Right ventricle myocardium inferior (tissue), 1 donor: ENCODE data around the gene EDEM3. TPM values are rescaled to one million over a fixed set of nuclear protein-coding genes. Genes with fewer than 3 reads are reported as not detected.
"Not testable (repeated sequence)": the region's sequence is repeated elsewhere in the genome, so short reads cannot be mapped to it uniquely, and the experiment has no call there.

Experiments used
- ATAC-seq: fragments of 200-7000 bp; cut with Tn5 transposase; one replicate; pipeline ENCODE4 v1.9.1; 2020; ENCODE audit warnings: mild to moderate bottlenecking, moderate library complexity
- DNase-seq: peaks from one replicate; pipeline ENCODE4 v3.0.0; 2021; ENCODE audit errors: missing footprints
- intact Hi-C: fragments of 100-400 bp; cut with DNase I; formaldehyde crosslinking; loops from one replicate; pipeline ENCODE4 v1.11.0; 2022
- total RNA-seq: library from RNA; stranded (reverse); fragmentation: NEBNext Ultra II Directional; extraction: Animal tissue kit (Norgen Biotek cat#: 25700); gene quantifications from one replicate; pipeline ENCODE4 v1.2.1, GENCODE V29; 2021
- donor health status: DM: no; HTN: yes; CAD: no; lungs with severe emphysema.

EDEM3 gene
- total RNA-seq, 1 donor from 2014 or later: 15.3 TPM

DNA sequence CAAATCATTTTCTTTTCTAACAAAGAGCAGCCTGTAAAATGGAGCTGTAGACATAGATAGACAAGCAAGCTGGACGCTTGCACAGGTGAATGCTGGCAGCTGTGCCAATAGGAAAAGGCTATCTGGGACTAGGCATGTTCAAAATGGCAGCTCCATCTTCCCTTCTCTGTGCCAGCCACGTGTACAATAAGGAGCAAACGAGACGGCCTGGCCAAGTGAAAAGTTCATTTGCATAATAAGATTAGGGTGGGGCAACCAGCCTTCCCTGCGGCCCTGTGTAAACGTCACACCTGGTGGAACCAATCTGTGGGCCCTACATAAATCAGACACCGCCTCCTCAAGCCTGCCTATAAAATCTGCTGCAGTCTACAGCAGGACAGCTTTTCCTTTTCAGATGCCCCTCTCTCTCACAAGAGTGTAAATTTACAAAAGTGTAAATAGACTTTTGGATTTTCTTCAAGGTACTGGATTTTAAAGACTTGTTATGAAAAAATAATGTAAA, 16.6 kb upstream of the EDEM3 start:
- intact Hi-C loops: no loop called here
- ATAC-seq: no peak
- DNase-seq: no peak

DNA sequence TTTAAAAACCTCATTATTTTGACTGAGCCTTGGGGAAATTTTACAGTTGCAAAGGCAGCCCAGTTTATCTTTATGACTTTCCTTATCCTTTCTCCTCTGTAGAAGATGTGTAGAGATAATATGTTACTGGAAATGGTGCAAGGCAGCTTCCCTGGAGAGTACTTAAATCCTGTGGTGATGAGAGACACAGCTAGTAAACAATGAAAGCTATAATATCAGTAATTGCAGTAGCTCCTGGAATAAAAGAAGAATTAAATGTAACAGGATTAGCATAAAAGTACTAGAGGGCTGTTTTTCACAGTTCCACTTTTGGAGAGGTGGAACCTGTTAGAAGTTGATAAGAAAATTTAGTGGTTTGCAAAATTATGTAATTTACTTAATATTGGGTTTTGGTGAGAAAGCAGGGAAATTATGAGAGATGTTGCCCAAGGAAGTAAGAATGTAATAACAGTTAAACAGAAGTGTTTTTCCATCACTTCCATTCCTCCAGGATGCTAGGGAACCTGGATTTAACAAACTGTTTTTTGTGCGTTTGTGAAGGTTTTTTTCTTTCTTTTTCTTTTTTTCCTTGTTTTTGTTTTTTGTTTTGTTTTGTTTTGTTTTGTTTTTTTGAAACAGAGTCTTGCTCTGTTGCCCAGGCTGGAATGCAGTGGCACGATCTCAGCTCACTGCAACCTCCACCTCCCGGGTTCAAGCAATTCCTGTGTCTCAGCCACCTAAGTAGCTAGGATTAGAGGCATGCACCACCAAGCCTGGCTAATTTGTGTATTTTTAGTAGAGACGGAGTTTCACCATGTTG, 15.7 kb upstream of the EDEM3 start:
- intact Hi-C loops: no loop called here
- DNase-seq (no peak), ATAC-seq (no peak)

DNA sequence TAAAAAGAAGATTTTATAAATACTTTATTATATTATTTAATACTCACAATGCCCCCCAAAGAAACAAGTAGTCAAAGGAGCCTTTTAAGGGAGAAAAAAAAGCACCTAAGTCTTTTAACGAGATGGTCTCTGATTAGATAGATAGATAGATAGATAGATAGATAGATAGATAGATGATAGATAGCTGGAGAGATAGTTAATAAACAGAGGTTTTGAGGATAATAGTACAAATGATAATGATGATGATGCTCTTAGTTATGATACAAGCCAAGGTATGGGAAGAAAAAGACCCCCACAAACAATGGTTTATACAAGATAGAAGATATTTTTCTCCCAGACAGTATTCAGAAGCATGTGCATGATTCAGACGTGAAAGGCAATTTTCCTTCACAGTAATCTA, 14.6 kb upstream of the EDEM3 start:
- intact Hi-C loops: no loop called here
- ATAC-seq (no peak), DNase-seq (no peak)

DNA sequence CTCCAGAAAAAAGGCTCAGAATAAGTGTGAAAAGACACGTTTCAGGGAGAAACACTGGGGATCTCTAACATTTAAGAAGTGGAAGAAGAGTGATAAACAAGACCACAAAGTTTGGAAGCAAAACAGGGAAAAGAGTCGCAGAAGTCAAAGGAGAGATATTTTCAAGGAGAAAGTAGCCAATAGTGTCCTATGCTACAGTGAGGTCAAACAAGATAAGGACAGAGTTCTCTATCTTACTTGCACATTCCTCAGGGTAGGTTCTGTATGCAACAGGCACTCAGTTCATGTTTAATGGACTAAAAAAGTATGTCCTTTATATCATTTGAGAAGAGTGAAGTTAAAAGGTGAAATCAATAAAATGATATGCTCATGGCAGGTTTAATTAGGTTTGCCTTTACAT, 13.8 kb upstream of the EDEM3 start:
- intact Hi-C loops: no loop called here
- DNase-seq: no peak
- ATAC-seq: no peak

DNA sequence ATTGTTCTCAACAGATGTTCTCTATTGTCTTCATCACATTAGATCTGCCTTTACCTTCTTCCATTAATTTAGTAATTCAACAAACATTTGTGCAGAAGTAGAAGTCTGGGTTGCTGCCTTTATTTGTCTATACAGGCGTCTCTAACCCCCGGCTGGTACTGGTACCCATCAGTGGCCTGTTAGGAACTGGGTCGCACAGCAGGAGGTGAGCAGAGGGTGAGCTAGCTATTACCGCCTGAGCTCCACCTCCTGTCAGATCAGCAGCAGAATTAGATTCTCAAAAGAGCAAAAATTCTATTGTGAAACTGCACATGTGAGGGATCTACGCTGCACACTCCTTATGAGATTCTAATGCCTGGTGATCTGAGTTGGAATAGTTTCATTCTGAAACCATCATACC, 12.9 kb upstream of the EDEM3 start:
- ATAC-seq (no peak), DNase-seq (no peak)
- intact Hi-C loops: no loop called here

DNA sequence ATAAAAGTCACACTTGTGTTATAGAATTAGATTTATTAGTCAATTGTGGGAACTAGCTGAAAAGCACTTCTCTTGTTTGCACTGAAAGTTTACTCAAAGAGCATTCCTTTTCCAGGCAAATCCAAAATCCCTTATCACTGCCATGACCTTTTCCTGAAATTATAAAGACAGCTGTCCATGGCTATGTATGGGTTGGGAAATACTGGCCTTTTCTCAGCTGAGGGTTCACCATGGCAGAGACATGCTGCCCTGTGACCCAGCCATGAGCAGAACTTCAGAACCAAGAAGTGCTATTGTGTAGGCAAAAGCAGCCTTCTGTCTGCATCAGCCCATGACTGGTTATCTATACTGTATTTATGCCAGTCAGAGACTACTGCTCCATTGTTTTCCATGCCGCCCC, 9.8 kb upstream of the EDEM3 start:
- intact Hi-C loops: no loop called here
- ATAC-seq (no peak), DNase-seq (no peak)

DNA sequence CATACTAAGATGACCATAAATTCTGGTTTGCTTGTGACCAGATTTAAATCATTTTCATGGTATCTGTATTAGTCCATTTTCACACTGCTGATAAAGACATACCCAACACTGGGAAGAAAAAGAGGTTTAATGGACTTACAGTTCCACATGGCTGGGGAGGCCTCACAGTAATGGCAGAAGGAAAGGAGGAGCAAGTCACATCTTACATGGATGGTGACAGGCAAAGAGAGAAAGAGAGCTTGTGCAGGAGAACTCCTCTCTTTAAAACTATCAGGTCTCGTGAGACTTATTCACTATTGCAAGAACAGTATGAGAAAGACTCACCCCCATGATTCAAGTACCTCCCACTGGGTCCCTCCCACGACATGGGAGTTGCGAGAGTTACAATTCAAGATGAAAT, 8.9 kb upstream of the EDEM3 start:
- intact Hi-C loops, ATAC-seq, DNase-seq: not testable (repeated sequence)

DNA sequence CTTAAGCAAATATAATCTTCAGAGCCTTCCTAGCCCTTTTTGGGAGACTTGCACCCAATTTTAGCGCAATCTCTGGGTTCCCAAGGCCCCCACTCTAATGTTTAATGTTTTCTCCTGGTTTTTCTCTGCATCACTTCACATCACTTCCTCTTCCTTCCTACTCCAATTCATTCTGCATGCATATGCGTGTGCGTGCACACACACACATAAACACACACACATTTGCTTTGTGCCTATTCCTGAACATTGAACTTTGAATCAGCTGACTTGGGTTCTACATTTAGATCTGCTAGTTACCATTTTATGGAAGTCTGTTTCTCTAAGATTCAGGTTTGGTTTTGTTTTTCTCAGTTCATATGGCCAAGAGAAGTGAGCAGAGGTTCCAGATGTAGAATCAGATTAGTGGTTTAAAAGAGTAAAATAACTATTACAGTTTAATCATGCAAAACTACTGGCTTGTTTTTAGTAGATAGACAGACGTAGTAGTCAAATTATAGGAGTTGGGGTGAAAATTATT, 7.4 kb upstream of the EDEM3 start:
- intact Hi-C loops: no loop called here
- ATAC-seq: no peak
- no peak for DNase-seq

DNA sequence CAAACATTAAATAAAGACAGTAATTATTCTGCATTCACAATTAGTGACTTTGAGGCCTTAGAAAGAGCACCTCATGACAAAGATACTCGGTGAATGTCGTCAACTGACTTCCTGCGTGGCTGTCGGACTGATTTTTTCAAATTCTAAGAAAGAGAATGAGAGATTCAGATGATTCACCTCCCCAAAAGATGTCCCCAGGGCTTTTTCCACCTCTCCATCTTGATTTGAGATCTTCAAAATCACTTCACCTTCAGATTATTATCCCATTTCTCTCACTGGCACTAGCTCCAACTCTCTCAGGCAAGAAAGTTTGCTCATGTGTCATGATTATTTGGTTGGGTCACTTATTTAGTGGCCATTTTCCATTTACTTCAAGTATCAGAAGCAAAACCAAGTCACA, 5.0 kb upstream of the EDEM3 start:
- ATAC-seq: no peak
- no peak for DNase-seq
- intact Hi-C loops: loop anchor here (5.0 kb wide), 1 partner anchor 398 kb away; the partner anchor contains the start of genes SWT1 and TRMT1L

DNA sequence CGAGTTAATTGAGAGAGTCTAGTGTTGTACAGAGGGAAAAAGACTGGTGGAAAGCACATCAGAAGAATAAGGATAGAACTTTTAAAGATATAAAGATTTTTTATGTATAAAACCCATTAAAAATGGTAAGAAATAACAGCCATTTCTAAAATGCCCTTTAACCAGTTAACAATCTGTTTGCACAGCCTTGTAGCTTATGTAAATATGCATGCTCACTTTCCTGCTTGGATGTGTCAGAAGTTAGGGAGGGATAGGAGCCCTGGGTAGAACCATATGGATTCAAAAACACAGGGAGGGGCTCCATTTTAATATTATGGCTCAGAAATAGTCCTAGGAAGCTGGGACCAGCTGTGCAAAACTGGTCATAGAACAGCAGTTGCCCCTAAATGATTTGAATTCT, 4.5 kb upstream of the EDEM3 start:
- intact Hi-C loops: loop anchor here (5.0 kb wide), 1 partner anchor 398 kb away; the partner anchor contains the start of genes SWT1 and TRMT1L
- ATAC-seq (no peak), DNase-seq (no peak)

DNA sequence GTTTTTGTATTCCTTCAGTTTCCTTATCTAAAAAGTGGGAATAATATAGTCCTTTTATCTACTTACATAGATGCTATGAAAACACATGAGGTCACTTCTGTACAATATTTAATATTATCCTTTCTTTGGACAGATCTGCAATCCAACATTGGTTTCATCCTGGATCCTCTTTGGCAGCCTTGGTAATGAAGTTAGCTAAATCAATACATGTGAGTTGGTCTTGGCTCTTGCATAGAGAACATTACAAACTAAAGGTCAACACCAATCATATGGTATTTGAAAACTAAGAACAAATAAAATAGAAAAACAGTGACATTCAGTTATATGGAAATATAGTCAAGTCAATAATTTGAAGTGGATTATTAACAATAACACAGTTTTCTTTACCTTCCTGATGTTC, 3.2 kb upstream of the EDEM3 start:
- DNase-seq (no peak), ATAC-seq (no peak)
- intact Hi-C loops: loop anchor here (5.0 kb wide), 1 partner anchor 399 kb away; the partner anchor contains the start of genes SWT1 and TRMT1L

DNA sequence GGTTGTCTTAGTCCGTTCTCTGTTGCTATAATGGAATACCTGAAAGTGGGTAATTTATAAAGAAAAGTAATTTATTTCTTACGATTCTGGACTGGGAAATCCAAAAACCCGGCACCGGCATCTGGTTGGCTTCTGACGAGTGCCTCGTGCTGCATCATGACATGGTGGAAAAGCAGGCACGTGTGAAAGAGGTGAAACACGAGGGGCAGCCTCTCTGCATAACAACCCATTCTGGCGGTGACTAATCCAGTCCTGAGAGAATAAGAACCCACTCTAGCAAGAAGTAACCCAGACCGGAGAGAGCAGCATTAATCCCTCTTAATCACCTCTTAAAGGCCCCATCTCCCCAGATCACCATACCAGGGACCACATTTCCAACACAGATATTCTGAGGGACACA, 2.7 kb upstream of the EDEM3 start:
- DNase-seq: no peak
- intact Hi-C loops: loop anchor here (5.0 kb wide), 1 partner anchor 400 kb away; the partner anchor contains the start of genes SWT1 and TRMT1L
- no peak for ATAC-seq

DNA sequence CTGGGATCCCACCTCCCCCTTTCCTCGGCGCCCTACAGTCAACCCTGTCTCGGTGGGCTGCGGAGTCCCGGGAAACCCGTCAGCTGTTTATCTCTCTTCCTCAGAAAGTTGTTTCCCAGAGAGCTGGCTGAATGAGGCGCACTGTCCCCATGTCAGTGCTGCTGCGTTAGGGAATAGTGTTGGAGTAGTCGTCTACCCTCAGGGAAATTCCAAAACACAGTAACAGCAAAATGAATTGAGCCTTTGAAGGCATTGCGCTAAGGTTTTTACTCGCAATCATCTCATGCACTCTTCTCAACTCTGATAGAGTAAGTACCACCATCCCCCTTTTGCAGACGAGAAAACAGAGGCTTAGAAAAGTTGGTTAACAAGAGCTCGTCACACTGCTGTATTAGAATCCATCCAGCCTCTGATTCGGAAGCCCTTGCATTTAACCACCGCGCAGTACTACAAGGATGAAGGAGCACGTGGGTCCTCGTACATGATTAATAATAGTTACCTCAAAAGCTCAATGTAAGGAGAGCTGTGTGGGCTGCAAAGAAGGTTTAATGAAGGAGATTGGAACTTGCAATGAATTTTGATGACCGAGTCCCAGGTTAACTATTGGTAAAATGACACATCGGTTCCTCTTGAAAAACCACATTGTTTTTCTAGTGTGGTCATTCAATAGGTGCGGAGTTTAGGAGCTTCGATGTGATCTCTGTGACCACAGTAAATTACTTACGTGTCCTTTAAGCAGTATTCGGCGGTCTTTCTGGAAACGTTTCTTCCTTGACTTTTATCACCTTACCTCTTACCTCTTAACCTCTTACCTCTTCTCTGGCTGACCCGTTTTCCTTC, 788 bp upstream of the EDEM3 start:
- intact Hi-C loops: loop anchor here (5.0 kb wide), 1 partner anchor 402 kb away; the partner anchor contains the start of genes SWT1 and TRMT1L
- ATAC-seq: no peak

DNA sequence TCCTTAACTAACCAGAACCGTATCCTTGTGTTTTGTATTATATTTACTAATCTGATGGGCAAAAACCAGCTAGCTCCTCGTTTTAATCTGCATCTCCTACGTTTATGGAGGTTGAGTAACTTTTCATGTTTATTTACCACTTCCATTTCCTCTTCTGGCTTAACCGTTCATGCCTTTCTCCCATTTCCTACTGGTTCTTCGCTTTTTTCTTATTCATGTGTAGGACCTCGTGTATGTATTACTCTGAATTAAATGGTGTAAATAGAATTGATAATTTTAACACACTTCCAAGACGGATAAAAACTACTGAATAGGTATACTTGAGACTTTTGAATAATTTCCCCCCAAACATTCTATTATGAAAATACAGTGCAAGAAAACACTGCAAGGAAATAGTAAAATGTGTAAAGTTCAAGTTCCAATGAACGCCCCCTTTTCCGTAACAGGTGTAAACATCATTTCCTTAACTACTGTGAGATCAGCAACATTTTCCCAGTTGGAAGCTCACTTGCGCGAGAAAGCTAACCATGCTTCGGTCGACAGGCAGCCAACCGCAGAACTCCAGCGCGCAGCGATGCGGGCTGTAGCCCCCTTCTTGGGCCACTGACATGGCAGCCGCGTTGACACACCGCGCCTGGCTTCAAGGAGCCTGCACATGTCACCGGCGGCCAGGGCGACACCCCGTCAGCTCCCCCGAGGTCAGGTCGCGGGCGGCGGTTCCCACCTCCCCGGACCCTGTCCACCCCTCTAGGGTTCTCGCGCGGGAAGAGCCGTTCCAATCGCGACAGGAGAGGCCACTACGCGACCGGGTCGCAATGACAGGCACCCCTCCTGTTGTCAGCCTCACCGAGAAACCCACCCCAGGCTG, 816 bp downstream of the EDEM3 start:
- ATAC-seq: peak; percentile 1
- peak; percentile 82 for DNase-seq
- intact Hi-C loops: no loop called here

More for the DNA sequence above, 788 bp upstream of the EDEM3 start:
- no peak for DNase-seq

DNA sequence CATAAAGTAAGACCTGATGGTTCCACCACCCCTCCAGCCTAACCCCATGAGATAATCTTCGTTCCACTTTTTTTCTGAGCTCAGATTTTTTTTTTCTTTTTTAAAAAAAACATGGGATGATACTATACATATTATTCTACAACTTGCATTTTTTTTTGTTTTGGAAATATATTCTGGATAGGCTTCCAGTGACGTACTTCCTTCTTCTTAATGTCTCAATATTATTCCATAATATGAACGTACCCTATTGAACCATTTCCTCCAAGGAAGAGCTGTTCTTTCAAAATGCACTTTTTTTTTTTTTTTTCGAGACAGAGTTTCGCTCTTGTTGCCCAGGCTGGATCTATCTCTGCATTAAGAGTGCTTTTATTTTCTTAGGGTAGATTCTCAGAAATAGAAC, 1.5 kb downstream of the EDEM3 start:
- DNase-seq: no peak
- no peak for ATAC-seq
- intact Hi-C loops: no loop called here

DNA sequence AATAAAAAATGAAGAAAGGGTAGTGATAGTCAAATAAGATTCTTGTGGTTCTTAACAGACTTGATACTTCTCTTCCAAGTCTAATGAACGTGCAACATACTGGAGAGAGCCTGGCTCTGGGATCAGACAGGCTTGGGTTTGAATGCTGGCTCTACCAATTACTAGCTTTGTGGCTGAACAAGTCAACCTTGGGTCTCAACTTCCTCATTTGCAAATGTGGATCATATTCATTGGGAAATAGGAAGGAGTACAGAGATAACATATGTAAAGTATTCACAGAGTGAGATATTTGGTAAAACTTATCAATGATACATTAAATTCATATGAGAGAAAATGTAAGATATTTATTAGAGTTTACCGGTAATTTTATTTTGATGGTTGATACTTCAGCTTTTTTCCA, 2.0 kb downstream of the EDEM3 start:
- ATAC-seq (no peak), DNase-seq (no peak)
- intact Hi-C loops: no loop called here

DNA sequence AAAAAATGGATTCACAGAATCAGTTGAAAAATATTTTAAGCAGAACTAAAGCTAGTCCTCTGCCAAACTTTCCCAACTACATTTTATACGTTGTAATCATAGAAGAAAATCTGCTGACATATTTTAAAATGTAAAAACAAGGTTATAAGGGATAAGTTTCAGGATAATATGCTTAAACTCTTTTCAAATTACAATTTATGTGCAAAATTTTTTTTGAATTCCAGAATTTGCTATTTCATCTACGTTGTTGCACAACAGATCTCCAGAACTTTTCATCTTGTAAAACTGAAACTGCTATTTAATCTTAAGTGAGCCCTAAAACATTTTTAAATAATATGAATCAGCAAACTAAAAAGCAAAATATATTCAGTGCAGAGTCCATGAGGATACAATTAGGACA, 5.9 kb downstream of the EDEM3 start:
- DNase-seq (no peak), ATAC-seq (no peak)
- intact Hi-C loops: no loop called here

DNA sequence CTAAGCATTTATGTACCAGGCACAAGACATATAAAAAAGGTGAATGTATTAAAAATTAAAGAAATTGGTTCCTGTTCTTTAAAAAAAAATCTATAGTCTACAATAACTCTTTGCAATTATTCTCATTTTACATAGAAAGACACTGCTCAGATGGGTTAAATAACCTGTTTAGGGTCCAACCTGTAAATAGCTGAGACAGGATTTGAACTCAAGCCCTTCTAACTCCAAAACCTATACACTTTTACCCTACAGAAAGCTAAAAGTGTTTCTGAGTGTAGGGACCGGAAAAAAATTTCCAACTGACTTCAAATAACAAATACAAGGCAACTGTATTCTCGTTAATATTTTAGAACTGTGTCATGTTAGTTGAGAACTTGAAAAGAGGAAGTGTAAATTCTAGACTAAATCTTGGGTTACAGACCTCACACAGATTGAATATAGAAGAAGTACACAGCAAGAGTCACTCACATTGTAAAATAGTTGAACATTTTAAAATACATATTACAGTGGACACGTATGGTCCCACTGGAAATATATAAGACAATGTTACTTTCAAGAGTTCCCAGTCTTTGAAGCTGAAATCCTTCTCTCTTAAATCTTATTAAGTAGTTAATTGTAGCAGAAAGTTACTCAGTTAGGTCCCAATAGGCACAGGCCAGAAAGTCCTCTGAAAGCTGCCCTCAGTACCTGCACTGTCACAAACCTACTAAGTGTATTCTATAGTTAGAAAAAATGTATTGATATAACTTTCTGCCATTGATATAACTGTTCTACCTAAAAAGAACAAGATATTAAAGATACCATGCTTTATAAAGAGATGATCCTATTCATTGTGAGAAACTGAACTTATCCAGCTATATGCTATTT, 7.3 kb downstream of the EDEM3 start:
- intact Hi-C loops: no loop called here
- ATAC-seq (no peak), DNase-seq (no peak)
